IMR-90 (cell line): Measurements from ENCODE around the gene KBTBD8. TPM values are rescaled to one million over a fixed set of nuclear protein-coding genes. Genes with fewer than 3 reads are reported as not detected.

Source experiments
- ATAC-seq: fragments of 200-7000 bp; cut with Tn5 transposase; 2 replicates; pipeline ENCODE4 v1.9.1; 2020; ENCODE audit warnings: low read depth, mild to moderate bottlenecking, moderate library complexity
- BruUV-seq: library from RNA; stranded (reverse); fragments of 400-500 nt; replicated peaks from 2 replicates; lab custom pipeline; 2021; lab: Mats Ljungman, UMichigan
- CTCF ChIA-PET: fragments of 300-600 bp; formaldehyde crosslinking; extraction: SDS; loops from one replicate; lab custom pipeline; 2021; ENCODE audit warnings: antibody characterized with exemption; lab: Yijun Ruan, JAX
- POLR2A ChIA-PET: fragments of 300-600 bp; sonication (Branson Sonifier 250); formaldehyde crosslinking; loops from one replicate; lab custom pipeline; 2022; ENCODE audit warnings: antibody characterized with exemption; ENCODE audit not compliant: unreplicated experiment; lab: Charles Lee
- DNase-seq: peaks from one replicate; pipeline ENCODE4 v3.0.0; 2013
- H2AFZ ChIP-seq: replicated peaks from 2 replicates; pipeline ENCODE3; 2013; ENCODE audit warnings: low read length, mild to moderate bottlenecking; ENCODE audit not compliant: poor library complexity
- H2AK5ac ChIP-seq: 2 replicates; pipeline ENCODE4 v1.6.1; 2013; ENCODE audit warnings: low read depth, low read length, inconsistent platforms
- H2AK9ac ChIP-seq: replicated peaks from 2 replicates; pipeline ENCODE3; 2013; ENCODE audit warnings: mild to moderate bottlenecking, low read depth, low read length, moderate library complexity; ENCODE audit not compliant: poor library complexity
- H2BK120ac ChIP-seq: 2 replicates; pipeline ENCODE4 v1.6.1; 2013; ENCODE audit warnings: low read depth, low read length, inconsistent platforms
- H2BK15ac ChIP-seq: 3 replicates; pipeline ENCODE4 v1.6.1; 2013; ENCODE audit warnings: low read depth, low read length, inconsistent platforms
- H2BK20ac ChIP-seq: 2 replicates; pipeline ENCODE4 v1.6.1; 2013; ENCODE audit warnings: low read depth, mild to moderate bottlenecking, inconsistent platforms, low read length, moderate library complexity
- H2BK5ac ChIP-seq: 2 replicates; pipeline ENCODE4 v1.6.1; 2013; ENCODE audit warnings: mild to moderate bottlenecking, low read depth, low read length, inconsistent platforms; ENCODE audit not compliant: poor library complexity, severe bottlenecking
- H3K14ac ChIP-seq: replicated peaks from 2 replicates; pipeline ENCODE4 v1.6.1; 2013; ENCODE audit warnings: low read depth, low read length, inconsistent platforms
- H3K18ac ChIP-seq: 2 replicates; pipeline ENCODE4 v1.6.1; 2013; ENCODE audit warnings: low read depth, low read length, control low read depth
- H3K23ac ChIP-seq: 2 replicates; pipeline ENCODE4 v1.6.1; 2013; ENCODE audit warnings: low read depth, low read length, inconsistent platforms
- H3K27ac ChIP-seq: 2 replicates; pipeline ENCODE4 v1.5.1; 2013; ENCODE audit warnings: mild to moderate bottlenecking, control low read depth, low read length; ENCODE audit not compliant: insufficient read depth
- H3K27me3 ChIP-seq: 2 replicates; pipeline ENCODE4 v1.6.1; 2013; ENCODE audit warnings: low read length; ENCODE audit not compliant: control insufficient read depth, insufficient read depth
- H3K36me3 ChIP-seq: 2 replicates; pipeline ENCODE4 v1.6.1; 2013; ENCODE audit warnings: low read length, mixed read lengths; ENCODE audit not compliant: control insufficient read depth, insufficient read depth
- H3K4ac ChIP-seq: 2 replicates; pipeline ENCODE4 v1.6.1; 2013; ENCODE audit warnings: low read depth, low read length, inconsistent platforms
- H3K4me1 ChIP-seq: 2 replicates; pipeline ENCODE4 v1.6.1; 2013; ENCODE audit warnings: low read length, mixed read lengths; ENCODE audit not compliant: control insufficient read depth, insufficient read depth
- H3K4me2 ChIP-seq: 2 replicates; pipeline ENCODE4 v1.6.1; 2013; ENCODE audit warnings: low read depth, mild to moderate bottlenecking, control low read depth, low read length, moderate library complexity
- H3K4me3 ChIP-seq: 2 replicates; pipeline ENCODE4 v1.5.1; 2013; ENCODE audit warnings: low read depth, mild to moderate bottlenecking, control low read depth, low read length, moderate library complexity; ENCODE audit not compliant: insufficient read depth
- H3K56ac ChIP-seq: 2 replicates; pipeline ENCODE4 v1.6.1; 2013; ENCODE audit warnings: low read length, inconsistent platforms; ENCODE audit not compliant: insufficient read depth; ENCODE audit errors: extremely low read depth
- H3K79me1 ChIP-seq, 2 experiments: 2 replicates each; pipeline ENCODE4 v1.6.1; 2013; ENCODE audit warnings: low read length in 2 of 2, inconsistent platforms in 1 of 2, low read depth in 1 of 2
- H3K9ac ChIP-seq: 2 replicates; pipeline ENCODE4 v1.6.1; 2013; ENCODE audit warnings: low read depth, low read length, control low read depth
- H3K9me1 ChIP-seq: 2 replicates; pipeline ENCODE4 v1.6.1; 2013; ENCODE audit warnings: low read length, inconsistent platforms; ENCODE audit not compliant: insufficient read depth
- H3K9me3 ChIP-seq: 2 replicates; pipeline ENCODE4 v1.6.1; 2013; ENCODE audit warnings: low read length; ENCODE audit not compliant: control insufficient read depth, insufficient read depth
- H4K20me1 ChIP-seq: 2 replicates; pipeline ENCODE4 v1.6.1; 2013; ENCODE audit warnings: low read length, inconsistent platforms; ENCODE audit not compliant: insufficient read depth
- H4K5ac ChIP-seq: 2 replicates; pipeline ENCODE4 v1.6.1; 2013; ENCODE audit warnings: mild to moderate bottlenecking, low read depth, low read length, control low read depth
- H4K8ac ChIP-seq, 2 experiments: 2 replicates each; pipeline ENCODE4 v1.6.1; 2013; ENCODE audit warnings: low read depth in 2 of 2, low read length in 2 of 2, control low read depth in 1 of 2, inconsistent platforms in 1 of 2
- H4K91ac ChIP-seq: 2 replicates; pipeline ENCODE4 v1.6.1; 2013; ENCODE audit warnings: low read depth, low read length, inconsistent platforms; ENCODE audit not compliant: insufficient read depth
- CEBPB ChIP-seq: IDR thresholded peaks from 2 replicates; pipeline ENCODE4 v1.6.1; 2012; ENCODE audit warnings: low read depth, low read length, improper control_type of control experiment
- CHD1 ChIP-seq: IDR thresholded peaks from 2 replicates; pipeline ENCODE4 v1.6.1; 2012; ENCODE audit warnings: low read depth, low read length, improper control_type of control experiment
- FOS ChIP-seq: fragments of 150-350 bp; IDR thresholded peaks from 2 replicates; pipeline ENCODE4 v1.6.1; 2016; ENCODE audit warnings: low read depth, low read length
- MAZ ChIP-seq: IDR thresholded peaks from 2 replicates; pipeline ENCODE4 v1.6.1; 2012; ENCODE audit warnings: low read depth, mild to moderate bottlenecking, low read length, improper control_type of control experiment, moderate library complexity, borderline replicate concordance
- MXI1 ChIP-seq: IDR thresholded peaks from 2 replicates; pipeline ENCODE4 v1.6.1; 2012; ENCODE audit warnings: low read depth, mild to moderate bottlenecking, low read length, moderate library complexity, borderline replicate concordance
- NFE2L2 ChIP-seq: fragments of 150-350 bp; IDR thresholded peaks from 2 replicates; pipeline ENCODE4 v1.6.1; 2016; ENCODE audit warnings: low read depth, mild to moderate bottlenecking, low read length
- POLR2A ChIP-seq: IDR thresholded peaks from 2 replicates; pipeline ENCODE4 v1.6.1; 2012; ENCODE audit warnings: mild to moderate bottlenecking, low read depth, low read length
- RAD21 ChIP-seq: IDR thresholded peaks from 2 replicates; pipeline ENCODE4 v1.6.1; 2012; ENCODE audit warnings: low read length, improper control_type of control experiment
- RCOR1 ChIP-seq: IDR thresholded peaks from 2 replicates; pipeline ENCODE4 v1.6.1; 2012; ENCODE audit warnings: mild to moderate bottlenecking, low read length, improper control_type of control experiment; ENCODE audit not compliant: insufficient replicate concordance
- RFX5 ChIP-seq: IDR thresholded peaks from 2 replicates; pipeline ENCODE4 v1.8.0; 2012; ENCODE audit warnings: low read depth, mild to moderate bottlenecking, low read length, moderate library complexity
- SMC3 ChIP-seq: fragments of 150-350 bp; IDR thresholded peaks from 2 replicates; pipeline ENCODE4 v1.6.1; 2016; ENCODE audit warnings: low read depth, mild to moderate bottlenecking, antibody characterized with exemption, low read length, moderate library complexity
- WGBS, 2 experiments: methylation state at CpG; one replicate each; pipeline versions ENCODE4 v1.1.5 to v1.1.7; 2013; ENCODE audit warnings: missing lambda C conversion rate in 2 of 2; ENCODE audit not compliant: insufficient read length in 1 of 2; ENCODE audit errors: extremely low coverage in 2 of 2; 5-methylcytosine and 5-hydroxymethylcytosine counted together
- dilution Hi-C: fragments of 300-500 bp; cut with HindIII; formaldehyde crosslinking; loops from one replicate; pipeline ENCODE4 v1.14.3; 2018; ENCODE audit warnings: low sequenced_read_pairs; ENCODE audit not compliant: unreplicated experiment
- in situ Hi-C: fragments of 300-500 bp; cut with MboI; formaldehyde crosslinking; loops from 3 replicates; pipeline ENCODE4 v1.14.3; 2019; ENCODE audit warnings: low sequenced_read_pairs, inconsistent platforms, mixed read lengths
- intact Hi-C: fragments of 100-400 bp; cut with micrococcal nuclease; formaldehyde crosslinking; loops from 2 replicates; pipeline ENCODE4 v1.10.0; 2022
- polyA plus RNA-seq, 3 experiments: library from polyadenylated mRNA; depleted of rRNA; stranded (reverse); fragments of >200 nt; gene quantifications; 2 replicates each; pipeline ENCODE4 v1.2.3, GENCODE V29; 2012; ENCODE audit warnings: low replicate concordance in 1 of 3
- total RNA-seq: library from RNA; depleted of rRNA; stranded (reverse); fragments of >200 nt; gene quantifications from 2 replicates; pipeline ENCODE4 v1.2.3, GENCODE V29; 2012
- TF ChIP-seq, protein P1 (sequence below): fragments of 150-350 bp; IDR thresholded peaks from 2 replicates; pipeline ENCODE4 v1.6.1; 2016; ENCODE audit warnings: low read depth, mild to moderate bottlenecking, low read length, moderate library complexity, borderline replicate concordance
- TF ChIP-seq, protein P2 (sequence below): fragments of 150-350 bp; IDR thresholded peaks from 2 replicates; pipeline ENCODE4 v1.6.1; 2017; ENCODE audit warnings: mild to moderate bottlenecking, antibody characterized with exemption, low read length, low read depth
- TF ChIP-seq, protein P3 (sequence below): conservative IDR thresholded peaks from 2 replicates; pipeline ENCODE4 v1.5.1; 2012; ENCODE audit warnings: mild to moderate bottlenecking, low read depth, low read length, improper control_type of control experiment

KBTBD8 gene
- total and polyA plus RNA-seq, 2 of the 4 experiments (the other 2 are of a cell fraction): 1.5 to 8.6 TPM

DNA sequence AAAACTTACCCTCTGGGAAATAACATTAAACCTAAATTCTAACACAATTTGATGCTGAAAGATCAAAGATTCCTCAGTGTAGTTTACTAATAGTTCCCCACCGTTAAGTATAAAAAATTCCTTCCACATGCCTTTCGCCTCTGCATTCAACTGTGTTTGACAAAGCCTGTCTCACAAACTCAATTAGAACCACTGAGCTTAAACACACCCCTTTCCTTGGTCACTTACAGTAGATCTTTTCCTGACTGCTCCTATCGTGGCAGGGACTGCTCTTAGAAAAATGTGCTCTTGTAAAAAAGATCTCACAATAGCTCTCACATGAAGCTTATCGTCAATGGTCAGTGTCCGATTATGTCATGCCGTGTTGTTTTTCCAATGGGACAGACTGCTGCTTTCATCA lies 8.9 kb upstream of the KBTBD8 start:
- Histone ChIP-seq H2AK9ac (no peak overlapping the region), H2AFZ (no peak overlapping the region), H2BK120ac (no peak overlapping the region), H3K56ac (no peak overlapping the region), H3K4me1 (peaks cover 2% of the 10 kb centered on the region; the same call in 1 of the 2 replicates), H3K18ac (no peak overlapping the region), H3K4ac (no peak overlapping the region), H3K79me1 (no peaks in the 10 kb centered on the region), H3K4me3 (no peak overlapping the region), H4K5ac (no peak overlapping the region), H2BK5ac (no peak overlapping the region), H4K20me1 (no peaks in the 10 kb centered on the region), H3K27me3 (0 out of 2 replicates have a peak, but pooled peaks cover 2% of the 10 kb centered on the region), H3K23ac (no peak overlapping the region), H3K14ac (no peak overlapping the region), H2BK20ac (no peak overlapping the region), H3K9ac (no peak overlapping the region), H3K36me3 (no peaks in the 10 kb centered on the region), H3K9me1 (no peaks in the 10 kb centered on the region), H4K91ac (no peak overlapping the region), H3K9me3 (no peaks in the 10 kb centered on the region), H3K4me2 (no peak overlapping the region), H4K8ac (no peak overlapping the region), H2BK15ac (no peak overlapping the region), H2AK5ac (no peak overlapping the region), H3K27ac (no peak overlapping the region)
- no TSS peak for BruUV-seq
- CTCF ChIA-PET: interaction anchor here (0.6 to 3.1 kb wide), 4 partner anchors 15 to 1886 kb away, joined by 3 to 17 read pairs (median 8); no protein-coding TSS in a partner anchor
- 40% methylated on average over 2 of the region's 6 CpGs; no CpG with 5 or more reads in 1 of the 2 experiments for WGBS, 2 experiments
- in situ Hi-C loops: no loop called here
- intact Hi-C loops: no loop called here
- POLR2A ChIA-PET: interaction anchor here (1.5 kb wide), 1 partner anchor 9 kb away, joined by 6 read pairs; the partner anchor contains the start of gene KBTBD8
- ATAC-seq (no peak), DNase-seq (no peak)
- TF ChIP-seq RFX5 (no peak), SMC3 (no peak), NFE2L2 (no peak), MAZ (no peak), MXI1 (no peak), POLR2A (no peak), RAD21 (no peak), RCOR1 (no peak), FOS (no peak), CEBPB (no peak), CHD1 (no peak)
- TF ChIP-seq, protein P1, sequence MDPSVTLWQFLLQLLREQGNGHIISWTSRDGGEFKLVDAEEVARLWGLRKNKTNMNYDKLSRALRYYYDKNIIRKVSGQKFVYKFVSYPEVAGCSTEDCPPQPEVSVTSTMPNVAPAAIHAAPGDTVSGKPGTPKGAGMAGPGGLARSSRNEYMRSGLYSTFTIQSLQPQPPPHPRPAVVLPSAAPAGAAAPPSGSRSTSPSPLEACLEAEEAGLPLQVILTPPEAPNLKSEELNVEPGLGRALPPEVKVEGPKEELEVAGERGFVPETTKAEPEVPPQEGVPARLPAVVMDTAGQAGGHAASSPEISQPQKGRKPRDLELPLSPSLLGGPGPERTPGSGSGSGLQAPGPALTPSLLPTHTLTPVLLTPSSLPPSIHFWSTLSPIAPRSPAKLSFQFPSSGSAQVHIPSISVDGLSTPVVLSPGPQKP: no peak
- TF ChIP-seq, protein P2, sequence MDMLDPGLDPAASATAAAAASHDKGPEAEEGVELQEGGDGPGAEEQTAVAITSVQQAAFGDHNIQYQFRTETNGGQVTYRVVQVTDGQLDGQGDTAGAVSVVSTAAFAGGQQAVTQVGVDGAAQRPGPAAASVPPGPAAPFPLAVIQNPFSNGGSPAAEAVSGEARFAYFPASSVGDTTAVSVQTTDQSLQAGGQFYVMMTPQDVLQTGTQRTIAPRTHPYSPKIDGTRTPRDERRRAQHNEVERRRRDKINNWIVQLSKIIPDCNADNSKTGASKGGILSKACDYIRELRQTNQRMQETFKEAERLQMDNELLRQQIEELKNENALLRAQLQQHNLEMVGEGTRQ: no peak
- TF ChIP-seq, protein P3, sequence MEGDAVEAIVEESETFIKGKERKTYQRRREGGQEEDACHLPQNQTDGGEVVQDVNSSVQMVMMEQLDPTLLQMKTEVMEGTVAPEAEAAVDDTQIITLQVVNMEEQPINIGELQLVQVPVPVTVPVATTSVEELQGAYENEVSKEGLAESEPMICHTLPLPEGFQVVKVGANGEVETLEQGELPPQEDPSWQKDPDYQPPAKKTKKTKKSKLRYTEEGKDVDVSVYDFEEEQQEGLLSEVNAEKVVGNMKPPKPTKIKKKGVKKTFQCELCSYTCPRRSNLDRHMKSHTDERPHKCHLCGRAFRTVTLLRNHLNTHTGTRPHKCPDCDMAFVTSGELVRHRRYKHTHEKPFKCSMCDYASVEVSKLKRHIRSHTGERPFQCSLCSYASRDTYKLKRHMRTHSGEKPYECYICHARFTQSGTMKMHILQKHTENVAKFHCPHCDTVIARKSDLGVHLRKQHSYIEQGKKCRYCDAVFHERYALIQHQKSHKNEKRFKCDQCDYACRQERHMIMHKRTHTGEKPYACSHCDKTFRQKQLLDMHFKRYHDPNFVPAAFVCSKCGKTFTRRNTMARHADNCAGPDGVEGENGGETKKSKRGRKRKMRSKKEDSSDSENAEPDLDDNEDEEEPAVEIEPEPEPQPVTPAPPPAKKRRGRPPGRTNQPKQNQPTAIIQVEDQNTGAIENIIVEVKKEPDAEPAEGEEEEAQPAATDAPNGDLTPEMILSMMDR: no peak
- dilution Hi-C loops: no loop called here
